HL-60/S4 treated with phorbol 12-myristate 13-acetate at 8.2 ng/mL for 4 days and 3 days (cell line): ENCODE results near the gene SCRT2.

Source experiments
- in situ Hi-C: fragments of 300-500 bp; cut with MboI; formaldehyde crosslinking; loops from 2 replicates; pipeline ENCODE4 v1.15.0; 2022; ENCODE audit warnings: low sequenced_read_pairs

SCRT2 gene

DNA sequence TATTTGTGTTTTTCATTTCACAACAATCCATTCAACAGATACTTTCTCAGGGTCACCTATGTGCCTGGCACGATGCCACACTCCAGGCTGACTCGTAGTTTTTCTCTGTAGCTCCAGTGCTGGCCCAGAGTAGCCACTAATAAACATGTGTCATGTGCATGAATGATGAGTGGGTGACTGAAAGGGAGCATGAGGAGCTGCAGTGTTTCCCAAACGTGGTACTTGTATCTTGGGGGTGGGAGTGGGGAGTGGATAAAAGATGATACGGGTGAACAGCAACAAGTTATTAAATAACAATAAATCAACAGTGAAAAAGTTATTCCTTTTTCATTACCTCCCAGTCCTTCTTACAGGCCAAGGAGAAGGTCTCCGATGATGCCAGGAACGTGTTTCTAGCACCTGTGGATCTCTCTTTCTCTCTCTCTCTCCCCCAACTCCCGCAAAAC, 39.7 kb downstream of the SCRT2 start:
- in situ Hi-C loops, result no loop called here

DNA sequence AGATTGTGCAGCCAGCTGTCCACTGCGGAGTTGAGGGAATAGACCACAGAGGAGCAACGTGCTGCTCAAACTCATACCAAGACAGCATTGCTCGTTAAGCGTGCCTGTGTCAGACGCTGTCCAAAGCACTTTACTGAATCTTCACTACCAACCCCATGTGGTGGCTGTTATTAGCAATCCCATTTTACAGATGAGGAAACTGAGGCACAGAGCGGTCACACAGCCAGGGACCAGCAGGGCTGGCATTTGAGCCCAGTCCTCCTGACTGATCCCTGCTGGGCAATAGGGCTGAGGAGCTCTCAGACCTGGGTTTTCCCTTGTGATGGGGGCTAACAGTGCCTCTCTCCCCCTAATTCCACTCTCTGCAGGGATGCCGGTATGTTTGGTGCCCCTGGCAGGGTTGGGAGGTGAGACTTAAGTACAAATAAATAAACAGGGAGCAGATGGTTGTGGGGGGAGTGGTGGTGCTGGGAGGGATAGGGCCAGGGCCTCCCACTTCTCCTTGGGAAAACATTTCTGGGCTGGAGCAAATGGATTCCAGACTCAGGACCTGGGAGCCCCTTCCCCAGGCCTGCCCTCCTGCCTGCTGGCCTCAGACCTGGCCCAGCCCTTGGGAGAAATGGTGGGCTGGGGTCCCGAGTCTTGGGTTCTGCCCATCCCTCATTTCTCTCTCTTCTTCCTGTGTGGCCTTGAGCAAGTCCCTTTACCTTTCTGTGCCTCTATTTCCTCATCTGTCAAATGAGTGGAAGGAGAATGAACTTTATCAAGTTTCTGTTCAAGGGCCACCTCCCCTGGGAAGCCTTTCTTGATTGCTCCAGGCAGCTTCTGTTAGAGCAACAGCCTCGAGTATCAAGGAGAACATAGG, 40.3 kb downstream of the SCRT2 start:
- in situ Hi-C loops, result no loop called here

GRCh38 chr20:634148-634925, 41.3 kb downstream of the SCRT2 start:
- in situ Hi-C loops, result no loop called here

DNA sequence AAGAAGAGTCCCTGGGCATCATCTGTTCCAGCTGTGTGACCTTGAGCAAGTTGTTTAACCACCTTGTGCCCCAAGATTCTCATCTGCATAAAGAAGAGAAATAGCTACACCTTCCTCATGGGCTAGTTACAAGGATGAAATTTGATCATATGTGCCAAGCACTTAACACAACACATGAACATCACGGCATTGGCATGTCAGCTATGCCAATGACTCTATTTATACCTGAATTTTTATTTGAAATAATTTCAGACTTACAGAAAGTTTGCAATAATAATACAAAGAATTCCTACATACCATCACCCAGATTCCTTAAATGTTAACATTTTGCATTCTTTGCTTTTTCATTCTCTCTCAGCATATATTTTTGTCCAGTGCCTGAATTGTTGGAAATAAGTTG, 44.5 kb downstream of the SCRT2 start:
- in situ Hi-C loops, result no loop called here

- in situ Hi-C loops, result no loop called here
Measured at GRCh38 chr20:626579-626978, 49.0 kb downstream of the SCRT2 start.

DNA sequence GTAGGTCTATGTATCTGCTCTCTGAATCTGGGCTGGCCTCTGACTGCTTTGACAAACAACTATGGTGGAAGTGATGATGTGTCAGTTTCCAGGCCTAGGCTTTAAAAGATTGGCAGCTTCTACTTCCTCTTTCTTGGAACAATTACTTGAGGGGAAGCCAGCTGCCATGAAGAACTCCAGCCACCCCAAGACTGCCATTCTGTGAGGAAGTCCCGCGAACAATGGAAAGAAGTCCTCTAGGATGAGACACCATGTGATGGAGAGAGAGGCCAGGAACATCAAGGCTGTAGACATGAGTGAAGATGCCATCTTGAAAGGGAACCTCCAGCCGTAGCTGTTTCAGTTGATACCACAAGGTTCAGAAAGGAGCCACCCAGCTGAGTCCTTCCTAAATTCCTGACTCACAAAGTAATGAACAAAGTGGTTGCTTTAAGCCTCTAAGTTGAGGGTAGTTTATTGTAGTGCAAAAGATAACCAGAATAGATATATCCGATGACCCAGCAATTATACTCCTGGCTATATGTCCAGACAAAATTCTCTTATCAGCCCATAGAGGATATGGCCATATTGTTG, 50.2 kb downstream of the SCRT2 start:
- in situ Hi-C loops, result no loop called here

DNA sequence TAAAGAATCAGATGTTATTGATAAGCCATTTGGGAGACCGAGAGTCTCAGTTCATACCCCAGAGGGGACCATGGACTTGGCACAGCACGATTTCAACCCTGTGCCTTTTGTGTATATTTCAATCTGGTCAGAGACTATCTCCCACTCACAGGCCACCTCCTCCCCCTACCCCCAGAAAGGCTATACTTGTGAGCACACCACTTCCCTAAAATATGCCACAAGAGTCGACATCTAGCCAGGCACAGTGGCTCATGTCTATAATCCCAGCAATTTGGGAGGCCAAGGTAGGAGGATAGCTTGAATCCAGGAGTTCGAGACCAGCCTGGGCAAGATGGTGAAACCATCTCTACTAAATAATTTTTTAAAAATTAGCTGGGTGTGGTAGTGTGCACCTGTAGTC, 51.9 kb downstream of the SCRT2 start:
- in situ Hi-C loops, result no loop called here

- in situ Hi-C loops, result no loop called here
Measured at GRCh38 chr20:623021-623420, 52.6 kb downstream of the SCRT2 start.

DNA sequence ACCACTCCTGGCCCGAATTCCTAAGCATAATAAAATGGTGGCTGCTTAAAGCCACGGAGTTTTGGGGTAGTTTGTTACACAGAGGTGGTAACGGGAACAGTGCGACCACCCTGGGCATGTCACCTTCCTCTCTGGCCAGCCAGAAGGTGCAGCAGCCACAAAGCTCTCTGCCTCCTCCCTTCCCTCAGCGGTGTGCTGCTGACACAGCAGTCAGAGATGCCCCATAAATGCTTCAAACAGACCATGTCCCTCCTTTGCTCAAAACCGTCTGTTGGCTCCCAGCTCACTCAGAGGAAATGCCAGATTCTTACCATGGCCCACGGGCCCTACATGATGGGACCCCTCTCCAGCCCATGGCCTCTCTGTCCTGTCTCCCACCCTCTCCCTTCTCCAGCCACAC, 53.4 kb downstream of the SCRT2 start:
- in situ Hi-C loops, result no loop called here

DNA sequence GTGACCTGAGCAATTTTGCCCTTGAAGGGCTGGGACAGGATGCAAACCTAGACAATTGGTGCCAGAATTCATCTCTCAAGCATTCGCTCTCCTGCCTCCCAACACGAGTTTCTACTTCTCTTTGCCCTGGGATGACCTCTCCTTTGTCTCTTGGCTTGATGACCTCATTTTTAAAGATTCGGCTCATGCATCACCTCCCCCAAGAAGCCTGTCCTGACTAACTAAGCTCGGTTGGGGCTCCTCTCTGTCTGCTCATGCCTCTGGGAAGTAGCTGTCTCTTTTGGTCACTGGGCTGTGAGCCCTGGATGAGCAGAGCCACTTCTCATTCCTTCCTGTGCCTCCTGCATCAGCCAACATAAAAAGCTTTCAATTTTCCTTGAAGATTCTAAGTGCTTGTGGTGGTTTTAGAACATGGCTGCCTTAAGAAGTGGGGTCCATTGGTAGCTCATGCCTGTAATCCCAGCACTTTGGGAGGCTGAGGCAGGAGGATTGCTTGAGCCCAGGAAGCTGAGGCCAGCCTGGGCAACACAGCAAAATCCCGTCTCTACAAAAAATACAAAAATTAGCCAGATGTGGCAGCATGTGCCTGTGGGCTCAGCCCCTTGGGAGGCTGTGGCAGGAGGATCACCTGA, 54.4 kb downstream of the SCRT2 start:
- in situ Hi-C loops, result no loop called here

GRCh38 chr20:620246-620645, 55.4 kb downstream of the SCRT2 start:
- in situ Hi-C loops, result no loop called here

DNA sequence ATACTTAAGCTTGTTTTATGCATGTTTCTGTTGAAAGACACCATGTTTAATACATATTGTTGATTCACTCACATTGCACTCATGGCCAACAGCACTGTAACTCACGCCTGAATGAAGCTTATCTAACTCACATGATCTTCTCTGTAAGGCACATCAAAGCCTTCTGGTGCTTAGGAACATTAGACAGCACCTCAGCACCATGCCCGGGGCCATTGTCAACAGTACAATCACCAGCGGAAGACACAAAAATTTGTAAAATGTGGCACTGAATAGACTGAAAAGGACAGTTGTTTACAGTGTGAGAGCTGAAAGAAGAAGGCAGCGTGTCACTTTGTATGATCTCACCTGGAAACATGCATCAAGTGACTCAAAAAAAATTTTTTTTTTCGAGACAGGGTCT, 56.6 kb downstream of the SCRT2 start:
- in situ Hi-C loops, result no loop called here

DNA sequence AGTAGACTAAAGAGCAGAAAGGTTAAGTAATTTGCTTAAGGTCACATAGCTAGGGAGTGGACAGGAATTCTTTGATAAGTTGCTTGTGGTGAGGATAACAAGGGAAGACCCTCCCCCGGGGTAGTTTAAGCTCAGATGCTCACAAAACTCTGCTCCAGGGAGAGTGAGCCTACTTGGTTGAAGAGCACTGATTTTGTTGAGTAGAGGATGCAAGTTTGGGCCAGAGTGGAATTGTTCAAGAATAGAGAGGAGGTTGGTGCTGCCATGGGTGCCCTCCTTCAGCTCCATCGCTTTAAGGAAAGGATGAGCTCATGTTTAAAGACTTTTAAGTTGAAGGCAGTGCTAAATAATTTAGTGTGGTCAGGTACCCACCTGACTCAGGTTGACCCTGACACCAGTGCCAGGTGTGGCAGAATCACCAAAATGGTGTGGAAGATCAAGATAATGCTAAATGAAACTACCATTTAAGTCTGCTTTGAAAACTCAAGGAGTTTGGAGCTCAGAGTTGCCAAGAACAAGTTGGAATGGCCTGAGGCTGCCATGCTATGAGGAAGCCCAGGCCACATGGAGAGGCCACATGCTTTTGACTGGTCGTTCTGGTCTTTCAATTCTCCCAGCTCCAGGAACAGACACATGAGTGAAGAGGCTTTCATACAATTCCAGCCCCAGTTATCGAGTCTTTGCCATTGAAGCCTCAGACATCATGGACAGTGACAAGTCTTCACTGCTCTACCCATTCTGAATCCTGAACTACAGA, 57.5 kb downstream of the SCRT2 start:
- in situ Hi-C loops, result no loop called here

- in situ Hi-C loops, result no loop called here
Measured at GRCh38 chr20:615514-615913, 60.1 kb downstream of the SCRT2 start.

GRCh38 chr20:611843-612185, 63.8 kb downstream of the SCRT2 start:
- in situ Hi-C loops, result no loop called here
